ENCODE results near the gene SFMBT2.
A peak's percentile ranks its signal among the peaks of the same experiment; 100 is the strongest.

The SFMBT2 gene

DNA sequence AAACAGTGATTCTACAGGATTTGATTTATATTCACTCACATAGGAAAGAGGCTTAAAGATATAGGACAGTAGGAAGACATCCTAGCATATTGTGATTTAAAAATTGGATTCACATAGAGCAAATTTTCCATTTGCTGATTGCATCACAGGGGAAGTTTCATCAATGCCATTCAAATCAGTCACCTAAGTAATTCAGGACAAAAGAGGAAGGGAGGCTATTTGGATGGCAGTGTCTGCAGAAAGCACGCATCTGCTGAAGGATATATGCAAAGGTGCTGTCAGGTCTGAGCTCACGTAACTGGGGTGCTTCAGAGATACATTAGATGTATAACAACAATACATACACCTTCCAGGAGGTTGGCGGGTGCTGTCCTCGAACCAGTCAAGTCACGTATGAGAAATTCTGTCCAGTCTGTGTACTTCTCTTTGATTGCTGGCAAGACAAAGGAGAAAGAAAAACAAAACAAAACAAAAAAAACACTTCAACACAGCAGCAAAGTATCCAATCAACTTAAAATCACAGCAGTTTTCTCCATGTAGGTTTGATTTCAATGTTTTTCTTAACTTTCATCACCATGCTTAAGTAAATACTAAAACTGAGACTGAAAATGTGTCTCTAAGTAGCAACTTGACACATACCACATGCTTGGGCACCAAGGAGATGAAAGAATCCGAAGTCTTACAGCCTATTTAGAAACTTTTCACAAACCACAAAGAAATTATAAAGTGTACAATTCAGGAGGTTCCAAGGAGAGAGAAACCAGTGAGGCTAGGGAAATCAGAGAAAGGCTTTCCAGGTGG lies 125.1 kb downstream of the SFMBT2 start:
- Mint-ChIP-seq H3K27ac (no peak overlapping the region), H3K36me3 (ENCODE audit: low read depth) (peaks cover 39% of the 10 kb centered on the region), H3K4me1 (peaks cover 36% of the 10 kb centered on the region), H3K9me3 (no peaks in the 10 kb centered on the region), H3K4me3 (no peak overlapping the region), H3K27me3 (no peaks in the 10 kb centered on the region)
- DNase-seq: no peak
- no peak for ATAC-seq

DNA sequence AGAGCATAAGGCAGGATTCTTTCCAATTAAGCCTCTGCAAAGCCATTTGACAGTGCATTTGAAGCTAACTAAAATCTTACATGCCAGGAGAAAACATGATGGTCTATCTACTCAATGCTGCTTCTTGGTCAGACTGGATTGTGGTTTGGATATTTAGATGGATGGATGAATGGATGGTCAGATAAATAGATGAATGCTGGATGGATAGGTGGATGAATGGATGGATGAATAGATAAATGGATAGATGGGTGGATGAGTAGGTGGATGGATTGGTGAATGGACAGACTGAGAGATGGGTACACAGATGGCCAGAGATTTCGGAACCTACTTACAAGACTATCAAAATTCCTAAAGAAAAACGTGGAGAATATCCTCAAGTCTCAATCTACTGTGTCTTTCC lies 127.6 kb downstream of the SFMBT2 start:
- H3K4me3 Mint-ChIP-seq: no peak overlapping the region
- peaks cover 41% of the 10 kb centered on the region for H3K36me3 Mint-ChIP-seq (ENCODE audit: low read depth)
- ATAC-seq (no peak), DNase-seq (no peak)
- H3K9me3 Mint-ChIP-seq: no peaks in the 10 kb centered on the region
- no peak overlapping the region for H3K27ac Mint-ChIP-seq
- no peaks in the 10 kb centered on the region for H3K27me3 Mint-ChIP-seq
- H3K4me1 Mint-ChIP-seq: peaks cover 34% of the 10 kb centered on the region

GRCh38 chr10:7282457-7282856 lies 128.4 kb downstream of the SFMBT2 start:
- DNase-seq: no peak
- Mint-ChIP-seq H3K27me3 (no peaks in the 10 kb centered on the region), H3K9me3 (no peaks in the 10 kb centered on the region), H3K36me3 (ENCODE audit: low read depth) (peaks cover 41% of the 10 kb centered on the region), H3K4me1 (peaks cover 31% of the 10 kb centered on the region), H3K27ac (no peak overlapping the region), H3K4me3 (no peak overlapping the region)
- ATAC-seq: no peak

DNA sequence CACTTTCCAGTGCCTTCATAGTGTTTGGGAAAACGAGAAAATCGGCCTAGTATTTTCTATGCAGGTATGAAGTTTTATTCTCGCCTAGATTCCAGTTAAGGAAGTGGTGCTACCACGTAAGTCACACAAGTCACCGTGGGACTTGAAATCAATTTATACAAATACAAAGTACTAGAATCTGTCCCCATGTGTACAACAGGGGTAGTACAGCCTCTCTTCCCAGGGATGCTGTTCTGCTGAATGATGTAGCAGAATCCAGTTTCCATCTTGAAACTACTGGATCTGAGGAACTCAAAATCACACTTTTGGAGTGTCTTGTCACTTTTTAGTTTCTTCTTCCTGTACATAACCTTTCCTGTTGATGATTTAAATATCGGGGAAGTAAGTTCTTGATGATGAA lies 129.4 kb downstream of the SFMBT2 start:
- ATAC-seq (no peak), DNase-seq (no peak)
- Mint-ChIP-seq H3K4me3 (no peak overlapping the region), H3K9me3 (no peaks in the 10 kb centered on the region), H3K4me1 (peaks cover 35% of the 10 kb centered on the region), H3K36me3 (ENCODE audit: low read depth) (peaks cover 45% of the 10 kb centered on the region), H3K27me3 (no peaks in the 10 kb centered on the region), H3K27ac (no peak overlapping the region)

- Mint-ChIP-seq H3K9me3 (no peaks in the 10 kb centered on the region), H3K27ac (no peak overlapping the region), H3K36me3 (ENCODE audit: low read depth) (peaks cover 49% of the 10 kb centered on the region), H3K27me3 (no peaks in the 10 kb centered on the region), H3K4me1 (peaks cover 39% of the 10 kb centered on the region), H3K4me3 (no peak overlapping the region)
- no peak for DNase-seq
- no peak for ATAC-seq
Observed at GRCh38 chr10:7279303-7279702, 131.5 kb downstream of the SFMBT2 start.

GRCh38 chr10:7277867-7278266 lies 133.0 kb downstream of the SFMBT2 start:
- ATAC-seq (no peak), DNase-seq (no peak)
- Mint-ChIP-seq H3K27me3 (no peaks in the 10 kb centered on the region), H3K4me3 (no peak overlapping the region), H3K27ac (no peak overlapping the region), H3K4me1 (peaks cover 52% of the 10 kb centered on the region), H3K9me3 (no peaks in the 10 kb centered on the region), H3K36me3 (ENCODE audit: low read depth) (peaks cover 45% of the 10 kb centered on the region)

DNA sequence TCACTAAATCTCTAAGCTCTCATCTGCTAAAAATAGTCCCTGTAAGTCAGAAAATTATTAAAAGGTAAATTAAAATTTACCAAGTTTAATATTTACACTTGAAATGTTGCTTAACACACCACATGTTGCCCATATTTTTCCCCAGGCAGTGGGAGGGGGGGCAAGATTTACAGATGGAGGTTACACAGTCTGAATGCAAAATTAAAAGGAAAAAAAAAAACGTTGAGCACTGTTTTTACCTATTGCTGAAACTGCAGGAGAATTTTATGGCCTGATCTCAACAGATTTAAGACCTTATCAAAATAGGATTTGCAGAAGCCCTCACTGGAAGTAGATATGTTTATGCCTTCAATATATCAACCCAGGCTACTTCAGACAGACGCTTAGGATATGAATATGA lies 133.4 kb downstream of the SFMBT2 start:
- ATAC-seq (no peak), DNase-seq (no peak)
- Mint-ChIP-seq H3K4me3 (no peak overlapping the region), H3K4me1 (peaks cover 56% of the 10 kb centered on the region), H3K27ac (no peak overlapping the region), H3K9me3 (no peaks in the 10 kb centered on the region), H3K27me3 (no peaks in the 10 kb centered on the region), H3K36me3 (ENCODE audit: low read depth) (peaks cover 43% of the 10 kb centered on the region)

DNA sequence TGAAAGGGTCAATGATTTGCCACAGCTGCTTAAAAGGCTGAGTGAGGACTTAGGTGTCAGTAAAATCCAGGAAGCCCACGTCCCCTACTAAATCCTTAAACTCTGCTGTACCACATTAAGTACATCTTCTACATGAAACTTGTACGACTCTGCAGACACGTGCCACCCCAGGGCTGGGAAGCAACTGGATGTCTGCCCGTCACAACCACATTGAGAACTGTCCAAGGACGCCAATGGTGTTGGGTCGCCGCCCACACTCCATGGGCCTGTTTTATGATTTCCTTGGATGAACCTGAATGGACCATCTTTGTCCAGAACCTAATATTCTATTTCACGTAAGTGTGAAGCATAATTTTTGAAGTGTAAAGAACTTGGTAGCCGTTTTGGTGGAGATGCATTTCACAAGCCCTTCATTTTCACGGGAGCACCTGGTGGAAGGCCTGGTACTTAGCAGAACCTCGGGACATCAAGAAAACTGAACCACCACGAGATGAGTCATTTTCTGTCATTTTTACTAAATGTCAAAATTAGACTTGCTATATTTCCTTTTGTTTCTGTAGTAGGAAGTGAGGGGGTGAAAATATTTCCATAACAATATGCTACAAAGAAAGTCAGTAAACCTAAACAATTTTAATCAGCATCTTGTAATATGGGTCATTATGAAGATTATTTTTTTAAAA lies 134.9 kb downstream of the SFMBT2 start:
- no peak for DNase-seq
- Mint-ChIP-seq H3K4me1 (peaks cover 64% of the 10 kb centered on the region), H3K9me3 (no peaks in the 10 kb centered on the region), H3K27ac (peak overlapping the region; percentile 60), H3K27me3 (no peaks in the 10 kb centered on the region), H3K4me3 (no peak overlapping the region), H3K36me3 (ENCODE audit: low read depth) (peaks cover 48% of the 10 kb centered on the region)
- ATAC-seq: no peak

DNA sequence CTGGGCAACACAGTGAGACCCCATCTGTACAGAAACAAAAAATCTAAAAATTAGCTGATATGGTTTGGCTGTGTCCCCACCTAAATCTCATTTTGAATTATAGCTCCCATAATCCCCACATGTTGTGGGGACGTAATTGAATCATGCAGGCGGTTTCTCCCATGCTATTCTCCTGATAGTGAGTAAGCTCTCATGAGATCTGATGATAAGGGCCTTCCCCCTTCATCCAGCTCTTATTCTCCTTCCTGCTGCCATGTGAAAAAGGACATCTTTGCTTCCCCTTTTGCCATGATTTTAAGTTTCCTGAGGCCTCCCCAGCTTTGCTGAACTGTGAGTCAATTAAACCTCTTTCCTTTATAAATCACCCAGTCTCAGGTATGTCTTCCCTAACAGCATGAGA lies 136.5 kb downstream of the SFMBT2 start:
- Mint-ChIP-seq H3K36me3 (ENCODE audit: low read depth) (peaks cover 57% of the 10 kb centered on the region), H3K27ac (no peak overlapping the region), H3K9me3 (no peaks in the 10 kb centered on the region), H3K4me1 (peaks cover 68% of the 10 kb centered on the region), H3K4me3 (no peak overlapping the region), H3K27me3 (no peaks in the 10 kb centered on the region)
- DNase-seq (no peak), ATAC-seq (no peak)

DNA sequence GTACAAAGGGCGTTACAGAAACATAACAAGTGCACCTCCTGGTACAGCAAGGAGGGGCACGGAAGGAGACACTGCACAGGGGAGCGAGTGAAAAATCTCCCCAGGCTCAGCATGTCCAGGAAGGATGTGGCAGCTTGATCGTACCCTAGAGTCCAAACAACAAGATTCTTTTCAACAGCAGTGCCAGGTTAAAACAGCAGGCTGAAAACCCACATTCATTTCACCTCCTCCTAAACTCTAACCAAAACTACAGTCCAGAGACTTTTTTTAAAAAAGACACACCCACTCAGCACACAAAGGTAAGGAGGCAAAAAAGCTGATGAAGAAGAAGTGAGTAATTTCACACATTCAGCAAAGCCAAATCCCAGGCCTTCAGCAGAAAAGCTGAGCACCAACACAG lies 138.8 kb downstream of the SFMBT2 start:
- no peaks in the 10 kb centered on the region for H3K9me3 Mint-ChIP-seq
- peak overlapping the region; percentile 82 for H3K27ac Mint-ChIP-seq
- DNase-seq: no peak
- H3K4me3 Mint-ChIP-seq: peak overlapping the region; percentile 58
- ATAC-seq: peak; percentile 48
- peaks cover 83% of the 10 kb centered on the region for H3K4me1 Mint-ChIP-seq
- no peaks in the 10 kb centered on the region for H3K27me3 Mint-ChIP-seq
- H3K36me3 Mint-ChIP-seq (ENCODE audit: low read depth): peaks cover 58% of the 10 kb centered on the region

DNA sequence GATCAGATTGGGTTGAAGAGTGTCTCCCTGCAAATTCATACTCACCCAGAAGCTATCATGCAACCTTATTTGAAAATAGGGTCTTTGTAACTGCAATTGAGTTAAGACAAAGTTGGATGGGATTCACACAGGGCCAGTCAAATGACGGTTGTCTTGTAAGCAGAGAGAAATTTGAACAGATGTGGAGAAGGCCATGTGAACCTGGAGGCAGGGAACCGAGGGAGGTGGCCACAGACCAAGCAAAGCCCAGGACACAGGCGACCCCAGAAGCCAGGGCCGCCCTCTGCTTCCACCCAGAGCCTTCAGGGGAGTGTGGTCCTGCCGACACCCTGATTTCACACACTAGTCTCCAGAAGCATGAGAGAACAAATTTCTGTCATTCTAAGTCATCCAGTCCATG lies 140.8 kb downstream of the SFMBT2 start:
- peak overlapping the region; percentile 57 for H3K4me3 Mint-ChIP-seq
- H3K4me1 Mint-ChIP-seq: peaks cover 74% of the 10 kb centered on the region
- no peaks in the 10 kb centered on the region for H3K27me3 Mint-ChIP-seq
- DNase-seq (no peak), ATAC-seq (no peak)
- no peaks in the 10 kb centered on the region for H3K9me3 Mint-ChIP-seq
- peak overlapping the region; percentile 86 for H3K27ac Mint-ChIP-seq
- peaks cover 43% of the 10 kb centered on the region for H3K36me3 Mint-ChIP-seq (ENCODE audit: low read depth)

- peaks cover 48% of the 10 kb centered on the region for H3K4me1 Mint-ChIP-seq
Observed at GRCh38 chr10:7267142-7267541, 143.7 kb downstream of the SFMBT2 start.

GRCh38 chr10:7265396-7266123 lies 145.3 kb downstream of the SFMBT2 start:
- H3K9me3 Mint-ChIP-seq: no peaks in the 10 kb centered on the region
- peaks cover 20% of the 10 kb centered on the region for H3K36me3 Mint-ChIP-seq (ENCODE audit: low read depth)
- ATAC-seq (no peak), DNase-seq (no peak)
- no peak overlapping the region for H3K27ac Mint-ChIP-seq
- peaks cover 50% of the 10 kb centered on the region for H3K4me1 Mint-ChIP-seq
- no peak overlapping the region for H3K4me3 Mint-ChIP-seq
- H3K27me3 Mint-ChIP-seq: no peaks in the 10 kb centered on the region

More at GRCh38 chr10:7267142-7267541, 143.7 kb downstream of the SFMBT2 start:
- no peaks in the 10 kb centered on the region for H3K9me3 Mint-ChIP-seq
- DNase-seq: no peak
- ATAC-seq: no peak
- H3K36me3 Mint-ChIP-seq (ENCODE audit: low read depth): peaks cover 28% of the 10 kb centered on the region
- no peaks in the 10 kb centered on the region for H3K27me3 Mint-ChIP-seq
- H3K27ac Mint-ChIP-seq: peak overlapping the region; percentile 68
- no peak overlapping the region for H3K4me3 Mint-ChIP-seq

DNA sequence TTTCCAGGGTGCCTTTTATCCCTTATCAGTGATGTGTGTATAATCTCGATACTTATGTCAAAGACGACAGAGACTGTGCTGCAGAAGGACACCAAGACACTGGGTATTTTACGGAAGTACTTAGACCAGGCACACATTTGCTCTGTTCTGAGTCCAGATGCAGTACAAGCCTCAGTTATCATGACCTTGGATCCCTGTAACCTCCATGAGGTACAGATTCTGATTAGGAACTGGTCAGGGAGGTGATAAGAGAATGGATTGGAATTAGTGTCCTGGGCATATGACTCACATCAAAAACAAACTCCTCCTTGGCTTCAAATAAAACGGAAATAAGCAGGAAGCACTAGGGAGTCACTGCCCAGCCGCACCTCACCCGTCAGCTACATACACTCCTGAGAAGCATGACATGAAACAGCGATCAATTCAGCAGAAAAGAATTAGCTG lies 146.5 kb downstream of the SFMBT2 start:
- Mint-ChIP-seq H3K4me1 (peaks cover 50% of the 10 kb centered on the region), H3K9me3 (no peaks in the 10 kb centered on the region), H3K27ac (no peak overlapping the region), H3K36me3 (ENCODE audit: low read depth) (peaks cover 9% of the 10 kb centered on the region), H3K27me3 (no peaks in the 10 kb centered on the region), H3K4me3 (no peak overlapping the region)
- ATAC-seq (no peak), DNase-seq (no peak)

- peaks cover 6% of the 10 kb centered on the region for H3K36me3 Mint-ChIP-seq (ENCODE audit: low read depth)
- no peaks in the 10 kb centered on the region for H3K27me3 Mint-ChIP-seq
- DNase-seq: no peak
- H3K9me3 Mint-ChIP-seq: no peaks in the 10 kb centered on the region
- peaks cover 50% of the 10 kb centered on the region for H3K4me1 Mint-ChIP-seq
- H3K4me3 Mint-ChIP-seq: no peak overlapping the region
- ATAC-seq: no peak
- no peak overlapping the region for H3K27ac Mint-ChIP-seq
Observed at GRCh38 chr10:7263616-7264015, 147.2 kb downstream of the SFMBT2 start.
